Fibroblast of lung (primary cell): ENCODE results near the gene KCNG3.

Experiments used
- CTCF ChIP-seq, 2 donors: IDR thresholded peaks in 1 of 2; conservative IDR thresholded peaks in 1 of 2; 1 replicate in 1 of 2; 2 replicates in 1 of 2; pipeline ENCODE4 v1.5.1; 2011 to 2012; ENCODE audit warnings: low read length in 2 of 2, control low read depth in 1 of 2, inconsistent platforms in 1 of 2, low read depth in 1 of 2, mild to moderate bottlenecking in 1 of 2
- EZH2 ChIP-seq: IDR thresholded peaks from 2 replicates; pipeline ENCODE4 v1.5.1; 2012; ENCODE audit warnings: low read length, control low read depth, mild to moderate bottlenecking; ENCODE audit errors: missing control alignments

GRCh38 chr2:42448163-42448562 lies 45.6 kb downstream of the KCNG3 start:
- TF ChIP-seq CTCF (conservative IDR thresholded peaks at IDR 0.05 in 1 of 2, IDR thresholded peaks at IDR 0.05 in 1 of 2; ENCODE audit: low read depth in 1 of 2, low read length in 2 of 2) (no peak), EZH2 (no peak)
